ENCODE results near the gene ETV2.

The ETV2 gene

GRCh38 chr19:35618857-35619256, 22.7 kb upstream of the ETV2 start:
- no peak for TF ChIP-seq CTCF (IDR thresholded peaks at IDR 0.05; ENCODE audit: low read length, missing control alignments)
- no peak overlapping the region for H3K4me3 ChIP-seq (replicated peaks; ENCODE audit: low read depth, low read length)
- no peak for DNase-seq (ENCODE audit: low read depth)

DNA sequence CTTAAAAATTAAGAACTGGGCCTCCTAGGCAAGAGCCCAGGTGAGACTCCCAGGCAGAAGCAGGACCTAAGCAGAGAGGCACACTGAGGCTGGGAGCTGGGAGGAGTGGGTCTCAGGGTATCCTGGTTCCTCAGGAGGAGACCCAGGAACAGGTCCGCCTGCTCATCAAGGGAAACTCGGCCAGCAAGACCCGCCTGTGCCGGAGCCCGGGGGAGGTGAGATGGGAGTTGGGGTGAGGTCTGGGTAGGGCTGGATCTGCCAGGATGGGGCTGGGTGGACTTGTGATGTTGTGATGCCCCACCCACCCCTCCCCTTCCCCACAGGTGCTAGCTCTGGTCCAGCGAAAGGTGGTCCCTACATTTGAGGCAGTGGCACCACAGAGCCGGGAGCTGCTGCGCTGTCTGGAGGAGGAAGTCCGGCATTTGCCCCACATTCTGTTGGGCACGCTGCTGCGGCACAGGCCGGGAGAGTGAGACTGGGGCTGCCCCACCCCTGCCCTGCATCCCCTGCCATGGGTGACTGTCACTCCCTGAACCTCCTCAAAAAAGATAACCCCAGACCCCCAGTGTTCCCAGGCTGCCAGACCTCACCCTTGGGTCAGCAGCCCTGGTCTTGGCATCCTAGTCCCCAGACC, 22.1 kb upstream of the ETV2 start:
- DNase-seq (ENCODE audit: low read depth) = no peak
- no peak overlapping the region for H3K4me3 ChIP-seq (replicated peaks; ENCODE audit: low read depth, low read length)
- no peak for TF ChIP-seq CTCF (IDR thresholded peaks at IDR 0.05; ENCODE audit: low read length, missing control alignments)

GRCh38 chr19:35620001-35620400, 21.5 kb upstream of the ETV2 start:
- DNase-seq (ENCODE audit: low read depth) = no peak
- no peak overlapping the region for H3K4me3 ChIP-seq (replicated peaks; ENCODE audit: low read depth, low read length)
- no peak for TF ChIP-seq CTCF (IDR thresholded peaks at IDR 0.05; ENCODE audit: low read length, missing control alignments)

DNA sequence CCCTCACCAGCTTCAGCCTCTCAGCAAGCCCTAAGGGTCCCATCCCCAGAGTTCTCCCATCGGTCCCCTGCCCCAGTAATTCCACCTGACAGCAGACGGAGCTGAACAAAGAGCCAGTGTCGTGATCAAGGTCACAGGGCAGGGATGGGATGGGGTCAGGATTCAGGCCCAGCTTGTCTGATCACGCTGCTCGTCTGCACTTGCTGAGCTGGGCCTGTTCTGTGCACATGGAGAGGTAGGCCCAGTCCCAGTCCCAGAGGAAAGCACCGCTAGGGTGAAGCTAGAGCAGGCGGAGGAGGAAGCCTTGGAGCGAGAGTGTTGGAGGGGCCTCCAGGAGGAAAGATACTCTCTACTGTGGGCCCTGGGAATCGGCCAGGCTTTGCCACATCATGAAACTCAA, 19.8 kb upstream of the ETV2 start:
- no peak for TF ChIP-seq CTCF (IDR thresholded peaks at IDR 0.05; ENCODE audit: low read length, missing control alignments)
- H3K4me3 ChIP-seq (replicated peaks; ENCODE audit: low read depth, low read length) = no peak overlapping the region

GRCh38 chr19:35622750-35623149, 18.8 kb upstream of the ETV2 start:
- H3K4me3 ChIP-seq (replicated peaks; ENCODE audit: low read depth, low read length) = no peak overlapping the region
- DNase-seq (ENCODE audit: low read depth) = no peak
- TF ChIP-seq CTCF (IDR thresholded peaks at IDR 0.05; ENCODE audit: low read length, missing control alignments) = no peak

More for the DNA sequence above, 19.8 kb upstream of the ETV2 start:
- DNase-seq (ENCODE audit: low read depth) = no peak

GRCh38 chr19:35623327-35624010, 18.1 kb upstream of the ETV2 start:
- no peak for TF ChIP-seq CTCF (IDR thresholded peaks at IDR 0.05; ENCODE audit: low read length, missing control alignments)
- no peak for DNase-seq (ENCODE audit: low read depth)
- no peak overlapping the region for H3K4me3 ChIP-seq (replicated peaks; ENCODE audit: low read depth, low read length)

GRCh38 chr19:35628264-35628564, 13.3 kb upstream of the ETV2 start:
- no peak for TF ChIP-seq CTCF (IDR thresholded peaks at IDR 0.05; ENCODE audit: low read length, missing control alignments)
- H3K4me3 ChIP-seq (replicated peaks; ENCODE audit: low read depth, low read length) = peak overlapping the region; percentile 97
- no peak for DNase-seq (ENCODE audit: low read depth)
